ENCODE results near the gene PRSS36.

PRSS36 gene

DNA sequence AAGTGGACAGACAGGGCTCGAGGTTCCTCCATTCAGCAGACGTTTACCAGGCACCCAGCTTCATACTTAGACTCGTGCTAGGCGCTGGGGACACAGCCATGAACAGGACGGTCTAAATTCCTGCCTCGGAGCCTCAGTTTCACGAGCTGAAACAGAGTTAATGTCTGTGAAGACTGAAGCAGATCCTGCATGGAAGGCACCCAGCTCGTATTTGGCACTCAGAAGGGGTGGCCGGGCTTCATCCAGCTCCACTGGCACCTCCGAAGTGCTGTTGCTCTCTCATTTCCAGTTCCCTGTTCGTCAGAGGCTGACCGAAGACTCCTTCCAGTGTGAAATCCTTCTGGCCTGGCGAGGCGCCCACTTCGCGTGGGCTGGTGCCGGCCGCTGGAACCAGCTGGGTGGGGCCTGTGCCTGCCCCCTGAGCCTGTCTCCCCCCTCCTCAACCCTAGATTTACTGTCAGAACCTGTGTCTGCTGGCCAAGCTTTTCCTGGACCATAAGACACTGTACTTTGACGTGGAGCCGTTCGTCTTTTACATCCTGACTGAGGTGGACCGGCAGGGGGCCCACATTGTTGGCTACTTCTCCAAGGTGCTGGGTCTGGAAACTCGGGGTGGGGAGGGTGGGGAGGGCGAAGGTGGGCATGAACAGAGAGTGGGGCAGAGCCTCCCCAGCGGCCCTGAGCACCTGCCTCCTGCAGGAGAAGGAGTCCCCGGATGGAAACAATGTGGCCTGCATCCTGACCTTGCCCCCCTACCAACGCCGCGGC lies 20.1 kb downstream of the PRSS36 start:
- peaks cover 53% of the 10 kb centered on the region for H3K36me3 ChIP-seq (ENCODE audit: control insufficient read depth, insufficient read depth, low read length)
- no peaks in the 10 kb centered on the region for H3K9me3 ChIP-seq (ENCODE audit: control insufficient read depth, insufficient read depth, low read length)
- H3K4me3 ChIP-seq (ENCODE audit: low read depth, low read length): no peak overlapping the region
- H3K4me1 ChIP-seq (ENCODE audit: control insufficient read depth, insufficient read depth, low read length): peaks cover 2% of the 10 kb centered on the region
- H3K27me3 ChIP-seq (ENCODE audit: control insufficient read depth, insufficient read depth, low read length): no peaks in the 10 kb centered on the region
- H3K9ac ChIP-seq (ENCODE audit: low read depth, low read length): no peak overlapping the region

DNA sequence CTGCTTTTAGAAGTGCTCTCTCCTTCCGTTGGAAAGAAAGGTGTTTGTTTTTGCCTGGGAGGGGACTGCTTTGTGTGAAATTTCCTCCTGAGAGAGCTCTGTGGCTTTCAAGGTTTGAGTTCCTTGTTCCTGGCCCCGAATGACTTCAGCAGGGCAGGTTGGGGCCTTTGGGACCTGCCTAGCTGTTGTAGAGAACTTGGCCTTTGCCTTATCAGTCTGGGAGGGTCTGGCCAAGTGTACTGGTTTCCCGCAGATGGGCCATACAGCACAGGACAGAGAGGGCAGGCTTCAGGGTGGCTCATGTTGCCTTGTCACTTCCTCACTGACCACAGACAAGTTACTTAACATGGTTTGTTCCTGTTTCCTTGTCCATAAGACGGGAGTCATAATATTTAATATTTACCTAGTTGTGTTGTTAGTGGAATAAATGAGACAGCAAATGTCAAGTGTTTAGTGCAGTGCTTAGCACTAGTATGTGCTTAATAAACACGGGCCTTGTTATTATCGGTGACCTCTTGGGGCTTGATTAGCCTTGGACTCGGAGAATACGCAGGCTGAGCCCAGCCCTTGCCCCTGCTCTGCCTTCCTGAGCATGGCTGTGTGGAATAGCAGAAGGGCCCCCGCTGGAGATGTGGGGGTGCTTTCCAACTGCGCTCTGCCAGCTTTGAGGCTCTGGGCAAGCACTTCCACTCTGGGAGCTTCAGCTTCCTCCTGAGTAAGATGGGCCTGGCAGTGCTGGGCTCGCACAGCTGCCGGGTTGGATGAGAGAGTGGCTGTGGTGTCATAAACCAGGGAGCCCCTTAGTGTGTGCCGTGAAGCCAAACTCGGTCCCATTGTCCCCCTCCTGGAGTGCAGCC lies 20.9 kb downstream of the PRSS36 start:
- Histone ChIP-seq H3K4me3 (ENCODE audit: low read depth, low read length) (no peak overlapping the region), H3K27me3 (ENCODE audit: control insufficient read depth, insufficient read depth, low read length) (no peaks in the 10 kb centered on the region), H3K9ac (ENCODE audit: low read depth, low read length) (no peak overlapping the region), H3K9me3 (ENCODE audit: control insufficient read depth, insufficient read depth, low read length) (no peaks in the 10 kb centered on the region), H3K4me1 (ENCODE audit: control insufficient read depth, insufficient read depth, low read length) (peaks cover 2% of the 10 kb centered on the region), H3K36me3 (ENCODE audit: control insufficient read depth, insufficient read depth, low read length) (peaks cover 53% of the 10 kb centered on the region)

GRCh38 chr16:31127182-31127581 lies 22.7 kb downstream of the PRSS36 start:
- no peaks in the 10 kb centered on the region for H3K27me3 ChIP-seq (ENCODE audit: control insufficient read depth, insufficient read depth, low read length)
- peaks cover 41% of the 10 kb centered on the region for H3K36me3 ChIP-seq (ENCODE audit: control insufficient read depth, insufficient read depth, low read length)
- no peak overlapping the region for H3K9ac ChIP-seq (ENCODE audit: low read depth, low read length)
- H3K4me1 ChIP-seq (ENCODE audit: control insufficient read depth, insufficient read depth, low read length): no peaks in the 10 kb centered on the region
- H3K4me3 ChIP-seq (ENCODE audit: low read depth, low read length): no peak overlapping the region
- H3K9me3 ChIP-seq (ENCODE audit: control insufficient read depth, insufficient read depth, low read length): no peaks in the 10 kb centered on the region

DNA sequence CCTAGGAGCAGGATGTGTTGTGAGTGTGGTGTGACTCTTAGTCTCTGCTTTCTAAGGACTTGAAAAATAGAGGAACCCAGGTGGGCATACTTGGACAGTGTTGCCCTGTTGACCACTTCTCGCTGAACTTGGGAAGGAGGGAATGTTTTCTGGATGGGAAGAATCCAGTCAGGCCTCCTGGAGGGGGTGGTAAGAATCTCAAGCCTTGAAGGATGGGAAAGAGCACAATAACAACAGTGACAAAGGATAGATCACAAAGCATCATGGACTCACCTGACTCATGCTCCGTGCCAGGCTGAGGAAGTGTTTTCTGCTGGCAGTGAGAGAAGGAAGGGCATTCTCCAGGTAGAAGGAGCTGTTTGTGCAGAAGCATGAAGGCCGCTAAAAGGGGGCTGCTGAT lies 24.0 kb downstream of the PRSS36 start:
- H3K36me3 ChIP-seq (ENCODE audit: control insufficient read depth, insufficient read depth, low read length): peaks cover 30% of the 10 kb centered on the region
- H3K9ac ChIP-seq (ENCODE audit: low read depth, low read length): no peak overlapping the region
- H3K27me3 ChIP-seq (ENCODE audit: control insufficient read depth, insufficient read depth, low read length): no peaks in the 10 kb centered on the region
- H3K9me3 ChIP-seq (ENCODE audit: control insufficient read depth, insufficient read depth, low read length): no peaks in the 10 kb centered on the region
- H3K4me1 ChIP-seq (ENCODE audit: control insufficient read depth, insufficient read depth, low read length): no peaks in the 10 kb centered on the region
- H3K4me3 ChIP-seq (ENCODE audit: low read depth, low read length): no peak overlapping the region

DNA sequence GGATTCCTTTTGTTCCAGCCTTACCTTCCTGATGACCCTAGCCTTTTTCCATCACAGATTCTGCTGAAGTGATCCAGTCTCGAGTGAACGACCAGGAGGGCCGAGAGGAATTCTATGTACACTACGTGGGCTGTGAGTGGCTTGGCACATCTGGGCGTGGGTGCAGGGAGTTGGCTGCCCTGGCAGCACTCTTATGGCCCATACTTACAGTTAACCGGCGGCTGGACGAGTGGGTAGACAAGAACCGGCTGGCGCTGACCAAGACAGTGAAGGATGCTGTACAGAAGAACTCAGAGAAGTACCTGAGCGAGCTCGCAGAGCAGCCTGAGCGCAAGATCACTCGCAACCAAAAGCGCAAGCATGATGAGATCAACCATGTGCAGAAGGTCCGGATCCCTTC lies 29.7 kb downstream of the PRSS36 start:
- Histone ChIP-seq H3K4me1 (ENCODE audit: control insufficient read depth, insufficient read depth, low read length) (no peaks in the 10 kb centered on the region), H3K9ac (ENCODE audit: low read depth, low read length) (no peak overlapping the region), H3K27me3 (ENCODE audit: control insufficient read depth, insufficient read depth, low read length) (no peaks in the 10 kb centered on the region), H3K9me3 (ENCODE audit: control insufficient read depth, insufficient read depth, low read length) (no peaks in the 10 kb centered on the region), H3K4me3 (ENCODE audit: low read depth, low read length) (no peak overlapping the region), H3K36me3 (ENCODE audit: control insufficient read depth, insufficient read depth, low read length) (peaks cover 12% of the 10 kb centered on the region)

DNA sequence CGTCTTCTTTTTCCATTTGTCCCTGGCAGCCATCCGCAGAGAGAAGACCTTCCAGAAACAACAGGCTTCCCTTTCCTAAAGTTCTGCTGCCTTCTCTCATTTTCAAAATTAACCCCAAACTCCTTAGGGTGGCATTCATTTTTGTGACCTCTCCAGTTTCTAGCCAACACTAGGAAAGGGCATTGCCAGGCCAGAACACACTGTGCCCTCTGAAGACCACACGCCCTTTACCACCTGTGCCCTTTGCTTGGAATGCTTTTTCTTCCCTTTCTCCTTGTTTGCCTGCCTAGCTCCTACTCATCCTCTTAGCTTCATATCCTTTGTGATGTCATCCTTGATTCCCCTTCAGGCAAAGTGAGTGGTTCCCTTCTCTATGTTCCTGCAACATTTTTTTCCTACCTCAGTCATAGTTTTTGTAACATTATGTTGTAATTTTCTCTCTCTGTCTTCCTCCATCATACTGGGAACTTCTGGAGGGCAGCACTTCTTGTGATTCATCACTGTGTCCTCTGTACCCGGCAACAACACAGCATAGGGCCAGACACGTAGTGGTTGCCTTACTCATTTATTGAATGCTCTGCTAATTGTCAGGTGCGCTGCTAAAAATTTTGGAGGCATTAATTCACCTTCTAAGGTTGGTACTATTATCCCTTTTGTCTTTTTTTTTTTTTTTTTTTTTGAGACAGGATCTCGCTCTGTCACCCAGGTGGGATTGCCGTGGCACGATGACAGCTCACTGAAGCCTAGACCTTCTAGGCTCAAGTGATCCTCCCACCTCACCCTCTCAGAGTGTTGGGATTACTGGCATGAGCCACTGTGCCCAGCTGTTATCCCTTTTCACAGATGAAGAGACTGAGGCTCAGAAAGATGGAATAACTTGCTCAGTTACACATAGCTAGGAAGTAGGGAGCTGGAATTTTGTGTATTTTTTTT lies 31.4 kb downstream of the PRSS36 start:
- Histone ChIP-seq H3K9ac (ENCODE audit: low read depth, low read length) (peak overlapping the region; percentile 67), H3K4me3 (ENCODE audit: low read depth, low read length) (peak overlapping the region; percentile 82), H3K9me3 (ENCODE audit: control insufficient read depth, insufficient read depth, low read length) (no peaks in the 10 kb centered on the region), H3K27me3 (ENCODE audit: control insufficient read depth, insufficient read depth, low read length) (no peaks in the 10 kb centered on the region), H3K36me3 (ENCODE audit: control insufficient read depth, insufficient read depth, low read length) (peaks cover 12% of the 10 kb centered on the region), H3K4me1 (ENCODE audit: control insufficient read depth, insufficient read depth, low read length) (no peaks in the 10 kb centered on the region)

DNA sequence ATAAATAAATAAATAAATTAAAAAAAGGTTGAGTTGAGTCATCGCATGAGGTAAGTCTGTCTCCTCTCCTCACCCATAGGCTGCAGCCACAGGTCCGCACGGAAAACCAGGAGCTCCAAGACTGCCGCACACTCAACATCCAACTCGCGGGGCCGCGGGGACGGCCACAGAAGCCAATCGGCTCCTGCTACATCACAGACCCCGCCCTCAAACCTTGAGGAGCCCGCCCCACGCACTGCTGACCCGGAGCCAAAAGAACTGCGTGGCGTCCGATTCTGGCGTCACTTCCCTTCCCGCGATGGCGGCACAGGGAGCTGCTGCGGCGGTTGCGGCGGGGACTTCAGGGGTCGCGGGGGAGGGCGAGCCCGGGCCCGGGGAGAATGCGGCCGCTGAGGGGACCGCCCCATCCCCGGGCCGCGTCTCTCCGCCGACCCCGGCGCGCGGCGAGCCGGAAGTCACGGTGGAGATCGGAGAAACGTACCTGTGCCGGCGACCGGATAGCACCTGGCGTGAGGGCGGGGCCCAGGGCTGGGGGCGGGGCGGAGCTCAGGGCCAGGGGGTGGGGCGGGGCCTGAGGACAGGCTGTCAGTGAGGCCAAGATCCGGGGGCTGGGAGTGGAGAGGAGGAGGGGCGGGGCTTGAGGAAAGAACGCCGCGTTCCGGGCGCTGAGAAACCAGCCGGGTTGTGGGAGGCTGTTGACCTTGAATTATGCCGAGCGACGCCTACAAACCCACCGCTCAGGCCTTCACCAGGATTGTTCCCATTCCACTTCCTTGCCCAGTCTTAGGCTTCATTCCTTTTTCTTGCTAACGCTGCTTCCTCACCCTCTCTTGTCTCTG lies 32.3 kb downstream of the PRSS36 start, which contains the start of gene KAT8:
Gene KAT8 (plus strand): TSS at position 281 of the 839 bp plus-strand sequence. CDS start 18 bp downstream, at position 299.
- H3K4me1 ChIP-seq (ENCODE audit: control insufficient read depth, insufficient read depth, low read length): no peaks in the 10 kb centered on the region
- H3K9ac ChIP-seq (ENCODE audit: low read depth, low read length): peak within 1 kb of the TSS; percentile 67
- peak within 1 kb of the TSS; percentile 82 for H3K4me3 ChIP-seq (ENCODE audit: low read depth, low read length)
- H3K36me3 ChIP-seq (ENCODE audit: control insufficient read depth, insufficient read depth, low read length): peaks cover 12% of the 10 kb centered on the region
- no peaks in the 10 kb centered on the region for H3K9me3 ChIP-seq (ENCODE audit: control insufficient read depth, insufficient read depth, low read length)
- no peaks in the 10 kb centered on the region for H3K27me3 ChIP-seq (ENCODE audit: control insufficient read depth, insufficient read depth, low read length)

- no peaks in the 10 kb centered on the region for H3K4me1 ChIP-seq (ENCODE audit: control insufficient read depth, insufficient read depth, low read length)
- peaks cover 22% of the 10 kb centered on the region for H3K36me3 ChIP-seq (ENCODE audit: control insufficient read depth, insufficient read depth, low read length)
- H3K27me3 ChIP-seq (ENCODE audit: control insufficient read depth, insufficient read depth, low read length): no peaks in the 10 kb centered on the region
- no peak overlapping the region for H3K9ac ChIP-seq (ENCODE audit: low read depth, low read length)
- no peaks in the 10 kb centered on the region for H3K9me3 ChIP-seq (ENCODE audit: control insufficient read depth, insufficient read depth, low read length)
- H3K4me3 ChIP-seq (ENCODE audit: low read depth, low read length): no peak overlapping the region
Measured at GRCh38 chr16:31114468-31114867, 35.4 kb downstream of the PRSS36 start.

DNA sequence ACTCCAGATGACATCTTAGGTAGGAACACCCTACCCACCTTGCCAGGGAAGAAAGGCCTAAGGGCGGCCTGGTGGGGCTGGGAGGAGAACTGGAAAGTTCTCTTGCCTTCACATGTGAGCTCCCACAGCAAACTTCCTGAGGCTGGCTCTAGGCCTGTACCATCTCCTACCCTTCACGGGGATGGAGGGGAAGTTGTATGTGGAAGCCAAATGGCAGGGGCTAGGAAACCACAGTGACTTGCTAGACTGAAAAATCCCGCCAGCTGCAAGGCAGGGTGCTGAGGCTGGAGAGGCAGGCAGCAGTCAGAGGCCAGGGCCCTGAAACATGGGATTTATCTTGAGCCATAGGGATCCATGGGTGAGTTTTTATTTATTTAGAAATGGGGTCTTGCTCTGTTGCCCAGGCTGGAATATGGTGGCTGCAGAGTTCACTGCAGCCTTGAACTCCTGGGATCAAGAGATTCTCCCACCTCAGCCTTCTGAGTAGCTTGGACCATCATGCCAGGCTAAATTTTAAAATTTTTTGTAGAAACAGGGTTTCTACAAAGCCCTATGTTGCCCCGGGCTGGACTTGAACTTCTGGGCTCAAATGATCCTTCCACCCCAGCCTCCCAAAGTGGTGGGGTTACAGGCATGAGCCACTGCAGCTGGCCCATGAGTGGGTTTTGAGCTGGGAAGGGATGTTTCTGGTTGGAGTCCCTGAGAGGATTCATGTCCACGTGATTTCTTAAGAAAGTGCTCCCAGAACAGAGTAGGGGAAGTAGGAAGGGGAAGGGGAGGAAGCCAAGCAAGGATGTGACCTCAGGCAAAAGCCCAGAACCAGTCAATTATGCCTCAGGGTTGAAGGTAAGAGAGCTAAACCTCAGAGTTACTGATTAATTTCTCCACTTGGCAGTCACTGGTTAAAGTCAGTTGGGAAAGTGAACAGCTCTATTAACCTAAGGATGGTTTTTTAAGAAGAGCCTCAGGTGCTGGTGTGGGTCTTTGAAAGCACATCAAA lies 36.4 kb downstream of the PRSS36 start:
- Histone ChIP-seq H3K4me3 (ENCODE audit: low read depth, low read length) (no peak overlapping the region), H3K9me3 (ENCODE audit: control insufficient read depth, insufficient read depth, low read length) (no peaks in the 10 kb centered on the region), H3K36me3 (ENCODE audit: control insufficient read depth, insufficient read depth, low read length) (peaks cover 24% of the 10 kb centered on the region), H3K9ac (ENCODE audit: low read depth, low read length) (no peak overlapping the region), H3K4me1 (ENCODE audit: control insufficient read depth, insufficient read depth, low read length) (no peaks in the 10 kb centered on the region), H3K27me3 (ENCODE audit: control insufficient read depth, insufficient read depth, low read length) (peaks cover 2% of the 10 kb centered on the region)

DNA sequence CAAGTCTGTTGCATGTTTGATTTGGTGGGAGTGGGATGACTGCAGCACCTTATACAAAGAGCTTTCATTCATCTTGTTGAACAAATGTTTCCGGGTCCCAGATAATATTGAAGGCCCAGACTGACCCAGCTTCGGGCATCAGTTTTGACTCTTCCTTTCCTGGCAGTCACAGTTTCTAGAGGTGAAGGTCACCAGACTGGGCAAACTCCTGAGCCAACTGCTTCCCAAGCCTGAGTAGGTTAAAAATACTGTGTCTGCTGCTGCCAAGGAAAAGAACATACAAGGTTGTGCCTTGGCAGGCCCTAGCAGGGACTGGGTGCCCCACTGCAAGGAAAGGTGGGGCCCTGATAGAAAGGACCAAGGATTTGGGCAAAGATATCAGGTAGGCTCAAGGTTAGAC lies 37.2 kb downstream of the PRSS36 start:
- Histone ChIP-seq H3K9me3 (ENCODE audit: control insufficient read depth, insufficient read depth, low read length) (no peaks in the 10 kb centered on the region), H3K4me3 (ENCODE audit: low read depth, low read length) (no peak overlapping the region), H3K27me3 (ENCODE audit: control insufficient read depth, insufficient read depth, low read length) (peaks cover 2% of the 10 kb centered on the region), H3K4me1 (ENCODE audit: control insufficient read depth, insufficient read depth, low read length) (no peaks in the 10 kb centered on the region), H3K36me3 (ENCODE audit: control insufficient read depth, insufficient read depth, low read length) (peaks cover 24% of the 10 kb centered on the region), H3K9ac (ENCODE audit: low read depth, low read length) (no peak overlapping the region)
